Panc1 (cell line): ENCODE data around the gene TUBGCP3. TPM values are rescaled to one million over a fixed set of nuclear protein-coding genes. Genes with fewer than 3 reads are reported as not detected.

Experiments
- ATAC-seq: fragments of 200-7000 bp; cut with Tn5 transposase; 2 replicates; pipeline ENCODE4 v1.9.1; 2020; ENCODE audit warnings: mild to moderate bottlenecking, moderate library complexity
- BruUV-seq: library from RNA; stranded (reverse); fragments of 400-500 nt; replicated peaks from 2 replicates; lab custom pipeline; 2021; lab: Mats Ljungman, UMichigan
- CTCF ChIA-PET: fragments of 300-600 bp; sonication (Branson Sonifier 250); formaldehyde crosslinking; loops from one replicate; lab custom pipeline; 2022; ENCODE audit warnings: antibody characterized with exemption; lab: Charles Lee
- POLR2A ChIA-PET: fragments of 300-600 bp; sonication (Branson Sonifier 250); formaldehyde crosslinking; loops from one replicate; lab custom pipeline; 2022; ENCODE audit warnings: antibody characterized with exemption; lab: Charles Lee
- DNase-seq: peaks from one replicate; pipeline ENCODE4 v3.0.0-alpha.2; 2010; ENCODE audit warnings: low read depth, low spot score
- H3K27ac ChIP-seq: 2 replicates; pipeline ENCODE4 v1.5.1; 2011; ENCODE audit warnings: mild to moderate bottlenecking, low read length, inconsistent platforms
- H3K27me3 ChIP-seq: fragments of 200-500 bp; sonication (Bioruptor generic); 2 replicates; pipeline ENCODE4 v1.6.0; 2014; ENCODE audit warnings: low read length, inconsistent platforms; ENCODE audit not compliant: control insufficient read depth, insufficient read depth
- H3K36me3 ChIP-seq: fragments of 200-500 bp; sonication (Bioruptor generic); 2 replicates; pipeline ENCODE4 v1.5.1; 2014; ENCODE audit warnings: inconsistent platforms, mild to moderate bottlenecking, low read length, moderate library complexity; ENCODE audit not compliant: control insufficient read depth, insufficient read depth
- H3K4me1 ChIP-seq: 2 replicates; pipeline ENCODE4 v1.5.1; 2011; ENCODE audit warnings: inconsistent platforms, mild to moderate bottlenecking, low read length, moderate library complexity; ENCODE audit not compliant: control insufficient read depth, insufficient read depth
- H3K4me3 ChIP-seq, 2 experiments: 2 replicates each; pipeline ENCODE4 v1.5.1; 2011 to 2012; ENCODE audit warnings: low read depth in 2 of 2, low read length in 2 of 2, mild to moderate bottlenecking in 2 of 2, inconsistent platforms in 1 of 2, moderate library complexity in 1 of 2
- H3K9me3 ChIP-seq: fragments of 200-500 bp; sonication (Bioruptor generic); 2 replicates; pipeline ENCODE4 v1.5.1; 2014; ENCODE audit warnings: low read depth, mild to moderate bottlenecking, inconsistent platforms, low read length, moderate library complexity; ENCODE audit not compliant: control insufficient read depth, insufficient read depth
- POLR2AphosphoS5 ChIP-seq: IDR thresholded peaks from 2 replicates; pipeline ENCODE4 v1.6.1; 2012; ENCODE audit warnings: mild to moderate bottlenecking, low read depth, low read length, moderate library complexity
- SIN3A ChIP-seq: IDR thresholded peaks from 2 replicates; pipeline ENCODE4 v1.6.1; 2012; ENCODE audit warnings: low read depth, mild to moderate bottlenecking, low read length, moderate library complexity, borderline replicate concordance; ENCODE audit not compliant: insufficient read depth
- TCF7L2 ChIP-seq: IDR thresholded peaks from 2 replicates; pipeline ENCODE4 v1.6.1; 2011; ENCODE audit warnings: mild to moderate bottlenecking, low read depth, low read length, inconsistent platforms
- in situ Hi-C: cut with HindIII; loops from 2 replicates; pipeline ENCODE4 v1.10.0; 2016; ENCODE audit warnings: low sequenced_read_pairs, low pct_unique_long_range_greater_than_20kb
- intact Hi-C: fragments of 100-400 bp; cut with micrococcal nuclease; formaldehyde crosslinking; loops from one replicate; pipeline ENCODE4 v1.10.0; 2022; ENCODE audit not compliant: unreplicated experiment
- total RNA-seq: library from RNA; stranded (reverse); gene quantifications from one replicate; pipeline ENCODE4 v1.2.1, GENCODE V29; 2021; ENCODE audit not compliant: unreplicated experiment
- TF ChIP-seq, protein P1 (sequence below): fragments of 450-650 bp; IDR thresholded peaks from 2 replicates; pipeline ENCODE4 v1.5.1; 2017; ENCODE audit warnings: mild to moderate bottlenecking
- TF ChIP-seq, protein P2 (sequence below), 2 experiments: IDR thresholded peaks; 2 replicates each; pipeline ENCODE4 v1.6.1; 2011 to 2012; ENCODE audit warnings: low read depth in 2 of 2, control low read depth in 1 of 2, low read length in 1 of 2, mild to moderate bottlenecking in 1 of 2, moderate library complexity in 1 of 2; ENCODE audit not compliant: insufficient read depth in 1 of 2

The TUBGCP3 gene
- total RNA-seq, 1 experiment from 2014 or later: 28.4 TPM

DNA sequence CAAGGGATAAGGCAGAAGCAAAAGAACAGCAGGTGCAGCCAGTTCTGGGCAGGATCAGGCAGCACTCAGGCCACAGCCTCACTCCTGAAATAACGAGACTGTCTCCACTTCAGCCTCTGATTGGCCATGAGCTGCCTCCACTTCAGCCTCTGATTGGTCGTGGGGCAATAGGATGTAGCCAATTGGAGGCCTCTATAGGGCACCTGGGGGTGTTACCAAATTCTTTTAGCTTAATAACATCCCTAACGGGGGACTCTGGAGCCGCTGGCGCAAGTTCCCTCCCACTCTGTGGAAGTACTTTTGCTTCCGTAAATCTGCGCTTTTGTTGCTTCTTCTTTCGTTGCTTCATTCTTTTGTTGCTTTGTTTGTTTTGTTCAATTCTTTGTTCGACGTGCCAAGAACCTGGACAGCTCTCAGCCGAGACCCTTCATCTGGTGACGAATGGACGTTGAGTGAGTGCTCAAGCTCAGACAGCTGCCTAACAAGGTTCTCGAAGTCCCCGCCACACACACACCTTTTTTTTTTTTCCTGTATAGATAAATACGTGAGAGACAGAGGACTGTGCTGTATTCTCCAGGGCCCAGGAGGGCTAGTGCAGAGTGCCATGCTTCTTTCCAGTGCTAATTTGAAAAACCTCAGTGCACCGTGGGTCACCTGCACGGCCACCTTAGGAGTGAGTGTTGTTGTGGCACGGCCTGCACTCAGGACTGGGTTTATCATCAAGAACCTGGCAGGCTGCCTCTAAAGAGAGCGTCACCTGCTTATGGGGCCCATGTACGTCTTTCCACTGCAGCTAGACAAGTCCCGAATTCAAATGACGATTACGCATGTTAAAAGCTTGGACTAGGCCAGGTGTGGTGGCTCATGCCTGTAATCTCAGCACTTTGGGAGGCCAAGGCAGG lies 32.0 kb upstream of the TUBGCP3 start:
- Histone ChIP-seq H3K4me1 (no peaks in the 10 kb centered on the region), H3K4me3 (no peak overlapping the region), H3K27me3 (no peaks in the 10 kb centered on the region), H3K9me3 (no peaks in the 10 kb centered on the region), H3K36me3 (no peaks in the 10 kb centered on the region), H3K27ac (no peak overlapping the region)
- TF ChIP-seq, protein P1, sequence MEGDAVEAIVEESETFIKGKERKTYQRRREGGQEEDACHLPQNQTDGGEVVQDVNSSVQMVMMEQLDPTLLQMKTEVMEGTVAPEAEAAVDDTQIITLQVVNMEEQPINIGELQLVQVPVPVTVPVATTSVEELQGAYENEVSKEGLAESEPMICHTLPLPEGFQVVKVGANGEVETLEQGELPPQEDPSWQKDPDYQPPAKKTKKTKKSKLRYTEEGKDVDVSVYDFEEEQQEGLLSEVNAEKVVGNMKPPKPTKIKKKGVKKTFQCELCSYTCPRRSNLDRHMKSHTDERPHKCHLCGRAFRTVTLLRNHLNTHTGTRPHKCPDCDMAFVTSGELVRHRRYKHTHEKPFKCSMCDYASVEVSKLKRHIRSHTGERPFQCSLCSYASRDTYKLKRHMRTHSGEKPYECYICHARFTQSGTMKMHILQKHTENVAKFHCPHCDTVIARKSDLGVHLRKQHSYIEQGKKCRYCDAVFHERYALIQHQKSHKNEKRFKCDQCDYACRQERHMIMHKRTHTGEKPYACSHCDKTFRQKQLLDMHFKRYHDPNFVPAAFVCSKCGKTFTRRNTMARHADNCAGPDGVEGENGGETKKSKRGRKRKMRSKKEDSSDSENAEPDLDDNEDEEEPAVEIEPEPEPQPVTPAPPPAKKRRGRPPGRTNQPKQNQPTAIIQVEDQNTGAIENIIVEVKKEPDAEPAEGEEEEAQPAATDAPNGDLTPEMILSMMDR: no peak
- TF ChIP-seq POLR2AphosphoS5 (no peak), TCF7L2 (no peak), SIN3A (no peak)
- TF ChIP-seq, protein P2, sequence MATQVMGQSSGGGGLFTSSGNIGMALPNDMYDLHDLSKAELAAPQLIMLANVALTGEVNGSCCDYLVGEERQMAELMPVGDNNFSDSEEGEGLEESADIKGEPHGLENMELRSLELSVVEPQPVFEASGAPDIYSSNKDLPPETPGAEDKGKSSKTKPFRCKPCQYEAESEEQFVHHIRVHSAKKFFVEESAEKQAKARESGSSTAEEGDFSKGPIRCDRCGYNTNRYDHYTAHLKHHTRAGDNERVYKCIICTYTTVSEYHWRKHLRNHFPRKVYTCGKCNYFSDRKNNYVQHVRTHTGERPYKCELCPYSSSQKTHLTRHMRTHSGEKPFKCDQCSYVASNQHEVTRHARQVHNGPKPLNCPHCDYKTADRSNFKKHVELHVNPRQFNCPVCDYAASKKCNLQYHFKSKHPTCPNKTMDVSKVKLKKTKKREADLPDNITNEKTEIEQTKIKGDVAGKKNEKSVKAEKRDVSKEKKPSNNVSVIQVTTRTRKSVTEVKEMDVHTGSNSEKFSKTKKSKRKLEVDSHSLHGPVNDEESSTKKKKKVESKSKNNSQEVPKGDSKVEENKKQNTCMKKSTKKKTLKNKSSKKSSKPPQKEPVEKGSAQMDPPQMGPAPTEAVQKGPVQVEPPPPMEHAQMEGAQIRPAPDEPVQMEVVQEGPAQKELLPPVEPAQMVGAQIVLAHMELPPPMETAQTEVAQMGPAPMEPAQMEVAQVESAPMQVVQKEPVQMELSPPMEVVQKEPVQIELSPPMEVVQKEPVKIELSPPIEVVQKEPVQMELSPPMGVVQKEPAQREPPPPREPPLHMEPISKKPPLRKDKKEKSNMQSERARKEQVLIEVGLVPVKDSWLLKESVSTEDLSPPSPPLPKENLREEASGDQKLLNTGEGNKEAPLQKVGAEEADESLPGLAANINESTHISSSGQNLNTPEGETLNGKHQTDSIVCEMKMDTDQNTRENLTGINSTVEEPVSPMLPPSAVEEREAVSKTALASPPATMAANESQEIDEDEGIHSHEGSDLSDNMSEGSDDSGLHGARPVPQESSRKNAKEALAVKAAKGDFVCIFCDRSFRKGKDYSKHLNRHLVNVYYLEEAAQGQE (IDR thresholded peaks at IDR 0.05; ENCODE audit: insufficient read depth in 1 of 2, low read depth in 2 of 2, low read length in 1 of 2): no peak
- ATAC-seq (no peak), DNase-seq (no peak)
- CTCF ChIA-PET: no interaction called here
- in situ Hi-C loops (no loop called here), intact Hi-C loops (no loop called here)
- POLR2A ChIA-PET: interaction anchor here (0.7 kb wide), 1 partner anchor 218 kb away, joined by 3 read pairs; no protein-coding TSS in a partner anchor
- no TSS peak for BruUV-seq

DNA sequence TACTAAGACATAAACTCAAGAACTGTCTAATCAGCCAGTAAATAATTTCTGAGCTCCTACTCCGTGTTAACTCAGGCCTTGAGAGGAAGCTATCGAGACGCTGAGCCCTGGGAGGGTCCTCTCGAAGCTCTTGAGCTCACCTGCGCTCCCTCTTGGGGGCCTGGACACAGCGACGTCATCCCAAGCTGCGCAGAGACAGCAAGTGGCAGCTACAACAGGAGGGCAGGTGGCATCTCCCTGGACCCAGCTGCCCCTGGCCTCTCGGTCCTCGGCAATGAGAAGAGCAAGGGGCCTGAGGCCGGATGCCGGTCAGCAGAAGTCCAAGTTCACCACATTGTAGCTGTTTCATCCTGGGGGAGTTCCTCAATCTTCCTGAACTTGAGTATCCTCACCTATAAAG lies 30.5 kb upstream of the TUBGCP3 start:
- ChIA-PET CTCF (interaction anchor here (0.5 kb wide), 1 partner anchor 179 kb away, joined by 9 read pairs; no protein-coding TSS in a partner anchor), POLR2A (no interaction called here)
- H3K27ac ChIP-seq: no peak overlapping the region
- no peaks in the 10 kb centered on the region for H3K9me3 ChIP-seq
- no peak for DNase-seq
- intact Hi-C loops: no loop called here
- H3K4me3 ChIP-seq: no peak overlapping the region
- no TSS peak for BruUV-seq
- TF ChIP-seq POLR2AphosphoS5 (no peak), TCF7L2 (no peak), SIN3A (no peak)
- TF ChIP-seq, protein P2 (IDR thresholded peaks at IDR 0.05; ENCODE audit: insufficient read depth in 1 of 2, low read depth in 2 of 2, low read length in 1 of 2): no peak
- TF ChIP-seq, protein P1: no peak
- H3K36me3 ChIP-seq: no peaks in the 10 kb centered on the region
- H3K4me1 ChIP-seq: no peaks in the 10 kb centered on the region
- no peaks in the 10 kb centered on the region for H3K27me3 ChIP-seq
- in situ Hi-C loops: no loop called here
- ATAC-seq: no peak
